Activated B cell treated with CpG ODN at 0.5 μM for 24 hours (primary cell): Measurements from ENCODE around the gene LGALS1. TPM values are rescaled to one million over a fixed set of nuclear protein-coding genes. Genes with fewer than 3 reads are reported as not detected.

Experiments used
- ATAC-seq: fragments of 200-7000 bp; cut with Tn5 transposase; one replicate; pipeline ENCODE4 v1.10.0; 2021; ENCODE audit warnings: low read depth, mild to moderate bottlenecking, moderate library complexity
- CTCF ChIA-PET: fragments of 350-600 bp; sonication (Branson Sonifier 250); formaldehyde crosslinking; loops from one replicate; lab custom pipeline; 2021; ENCODE audit warnings: antibody characterized with exemption; lab: Charles Lee
- POLR2A ChIA-PET: fragments of 350-600 bp; sonication (Branson Sonifier 250); formaldehyde crosslinking; loops from one replicate; lab custom pipeline; 2021; ENCODE audit warnings: antibody characterized with exemption; lab: Charles Lee
- DNase-seq: peaks from one replicate; pipeline ENCODE4 v3.0.0; 2022
- H3K27ac Mint-ChIP-seq: one replicate; pipeline ENCODE4 v1.8.0; 2020; ENCODE audit warnings: mixed read lengths
- H3K27me3 Mint-ChIP-seq: one replicate; pipeline ENCODE4 v1.8.0; 2021; ENCODE audit warnings: mixed read lengths
- H3K36me3 Mint-ChIP-seq: one replicate; pipeline ENCODE4 v1.8.0; 2021; ENCODE audit warnings: low read depth, mixed read lengths
- H3K4me1 Mint-ChIP-seq: one replicate; pipeline ENCODE4 v1.8.0; 2021; ENCODE audit warnings: mixed read lengths
- H3K4me3 Mint-ChIP-seq: one replicate; pipeline ENCODE4 v1.8.0; 2020; ENCODE audit warnings: mild to moderate bottlenecking, mixed read lengths
- H3K9me3 Mint-ChIP-seq: one replicate; pipeline ENCODE4 v1.8.0; 2020; ENCODE audit warnings: mixed read lengths
- intact Hi-C: fragments of 100-400 bp; cut with micrococcal nuclease; formaldehyde crosslinking; loops from one replicate; pipeline ENCODE4 v1.15.1; 2024
- total RNA-seq: library from RNA; stranded (reverse); gene quantifications from 2 replicates; pipeline ENCODE4 v1.2.3, GENCODE V29; 2022
- TF ChIP-seq, protein P1 (sequence below): fragments of 200-600 bp; IDR thresholded peaks from one replicate; pipeline ENCODE4 v1.8.0; 2022; ENCODE audit warnings: antibody characterized with exemption, mild to moderate bottlenecking

The LGALS1 gene
- total RNA-seq, 1 donor from 2014 or later = 230 TPM

DNA sequence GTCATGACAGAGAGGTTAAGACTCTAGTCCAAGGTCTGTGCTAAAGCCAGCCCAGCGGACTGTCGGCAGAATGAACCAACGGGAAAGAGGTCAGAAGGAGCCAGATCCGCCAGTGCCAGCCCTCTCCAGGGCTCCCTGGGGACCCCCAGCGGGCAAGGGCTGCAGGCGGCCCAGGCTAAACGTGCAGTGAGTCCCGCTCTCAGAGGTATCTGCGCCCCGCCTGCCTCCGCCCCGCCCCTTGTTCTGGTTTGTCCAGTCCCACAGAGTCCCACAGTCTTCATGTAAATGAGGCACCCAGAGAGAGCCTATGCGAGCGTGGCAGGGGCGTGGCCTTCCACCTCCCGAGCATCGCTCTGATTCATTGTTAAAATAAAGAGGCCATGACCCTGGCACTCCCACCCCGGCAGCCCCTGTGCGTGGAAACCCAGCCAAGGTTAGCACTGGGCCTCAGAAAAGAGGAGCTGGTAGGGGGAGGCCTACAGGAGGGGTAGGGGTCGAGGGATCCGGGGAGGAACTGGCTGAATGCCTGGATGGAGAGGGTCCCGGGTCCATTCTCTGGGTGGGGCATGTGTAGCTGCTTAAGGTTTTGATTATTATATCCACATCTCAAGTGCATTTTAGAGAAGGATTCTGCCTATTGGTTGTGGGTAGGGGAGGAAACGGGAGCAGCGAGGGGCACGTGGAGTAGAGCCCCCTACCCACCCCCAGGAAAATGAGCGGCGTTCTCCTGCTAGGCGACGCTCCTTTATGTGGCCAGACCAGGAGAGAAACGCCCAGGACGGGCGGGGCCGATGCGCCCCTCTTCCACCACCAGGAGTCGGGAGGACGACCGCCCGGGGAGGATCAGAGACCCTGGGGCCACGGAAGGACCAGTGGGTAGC, 21.5 kb downstream of the LGALS1 start, which contains the start of gene TRIOBP:
TRIOBP (plus strand) TSS at position 392 of the 881 bp plus-strand sequence. CDS start 4,318 bp downstream, outside the sequence.
- no peaks in the 10 kb centered on the region for H3K9me3 Mint-ChIP-seq
- no peak within 1 kb of the TSS for H3K27ac Mint-ChIP-seq
- peaks cover 15% of the 10 kb centered on the region for H3K4me1 Mint-ChIP-seq
- peak; percentile 99 for ATAC-seq
- peak; percentile 76 for DNase-seq
- TF ChIP-seq, protein P1, sequence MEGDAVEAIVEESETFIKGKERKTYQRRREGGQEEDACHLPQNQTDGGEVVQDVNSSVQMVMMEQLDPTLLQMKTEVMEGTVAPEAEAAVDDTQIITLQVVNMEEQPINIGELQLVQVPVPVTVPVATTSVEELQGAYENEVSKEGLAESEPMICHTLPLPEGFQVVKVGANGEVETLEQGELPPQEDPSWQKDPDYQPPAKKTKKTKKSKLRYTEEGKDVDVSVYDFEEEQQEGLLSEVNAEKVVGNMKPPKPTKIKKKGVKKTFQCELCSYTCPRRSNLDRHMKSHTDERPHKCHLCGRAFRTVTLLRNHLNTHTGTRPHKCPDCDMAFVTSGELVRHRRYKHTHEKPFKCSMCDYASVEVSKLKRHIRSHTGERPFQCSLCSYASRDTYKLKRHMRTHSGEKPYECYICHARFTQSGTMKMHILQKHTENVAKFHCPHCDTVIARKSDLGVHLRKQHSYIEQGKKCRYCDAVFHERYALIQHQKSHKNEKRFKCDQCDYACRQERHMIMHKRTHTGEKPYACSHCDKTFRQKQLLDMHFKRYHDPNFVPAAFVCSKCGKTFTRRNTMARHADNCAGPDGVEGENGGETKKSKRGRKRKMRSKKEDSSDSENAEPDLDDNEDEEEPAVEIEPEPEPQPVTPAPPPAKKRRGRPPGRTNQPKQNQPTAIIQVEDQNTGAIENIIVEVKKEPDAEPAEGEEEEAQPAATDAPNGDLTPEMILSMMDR = no peak
- H3K4me3 Mint-ChIP-seq = peak within 1 kb of the TSS; percentile 60
- H3K36me3 Mint-ChIP-seq = peaks cover 25% of the 10 kb centered on the region
- intact Hi-C loops = loop anchor here (1.0 kb wide), 1 partner anchor 11 kb away; the partner anchor contains the start of gene NOL12
- ChIA-PET POLR2A (no interaction called here), CTCF (interaction anchor here (0.7 to 1.8 kb wide), 2 partner anchors 15 to 54 kb away, joined by 3 to 7 read pairs; no protein-coding TSS in a partner anchor)
- no peaks in the 10 kb centered on the region for H3K27me3 Mint-ChIP-seq

DNA sequence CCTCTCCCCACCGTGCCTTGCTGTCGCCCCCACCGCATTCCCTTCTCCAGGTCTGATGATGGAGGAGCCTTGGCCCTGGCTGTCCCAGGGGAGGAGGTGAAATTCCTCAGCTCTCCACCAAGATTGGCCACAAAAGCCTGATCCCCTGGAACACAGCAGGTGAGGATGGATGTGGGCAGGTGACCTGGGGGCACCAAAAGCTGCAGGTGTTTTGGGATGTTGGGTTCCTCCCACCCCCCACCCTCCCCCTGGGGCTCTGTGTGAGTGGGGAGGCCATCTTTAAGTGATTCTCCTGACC, 22.1 kb downstream of the LGALS1 start:
- CTCF ChIA-PET = interaction anchor here (0.7 kb wide), 1 partner anchor 16 kb away, joined by 3 read pairs; no protein-coding TSS in a partner anchor
- POLR2A ChIA-PET = interaction anchor here (0.6 kb wide), 1 partner anchor 71 kb away, joined by 3 read pairs; no protein-coding TSS in a partner anchor
- intact Hi-C loops = no loop called here

DNA sequence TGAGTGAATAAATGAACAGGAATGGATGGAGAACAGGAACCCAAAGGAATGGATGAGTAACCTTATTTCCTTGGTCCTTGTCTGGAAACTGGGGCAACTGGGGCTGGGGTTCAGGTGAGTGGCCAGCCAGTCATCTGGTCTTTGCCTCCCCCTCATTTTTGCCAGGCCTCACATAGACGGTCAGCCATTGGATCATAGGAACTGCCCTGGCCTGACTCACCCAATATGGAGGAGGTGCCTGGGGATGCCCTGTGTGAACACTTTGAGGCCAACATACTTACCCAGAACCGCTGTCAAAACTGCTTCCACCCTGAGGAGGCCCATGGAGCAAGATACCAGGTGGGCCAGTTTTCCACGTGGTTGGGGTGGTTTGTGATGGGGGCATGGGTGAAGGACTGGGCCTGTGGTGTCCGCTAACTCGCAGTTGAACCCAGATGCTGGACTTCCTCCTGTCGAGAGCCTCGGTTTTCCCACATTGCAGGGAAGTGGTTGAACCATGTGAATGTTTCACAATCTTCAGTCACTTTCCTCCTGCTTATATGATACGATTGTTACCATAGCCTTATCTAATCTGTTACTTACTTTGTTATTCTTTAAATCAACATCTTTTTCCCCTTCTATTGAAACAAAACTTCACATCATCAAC, 25.8 kb downstream of the LGALS1 start:
- peaks cover 2% of the 10 kb centered on the region for H3K36me3 Mint-ChIP-seq
- no peak overlapping the region for H3K27ac Mint-ChIP-seq
- no peaks in the 10 kb centered on the region for H3K9me3 Mint-ChIP-seq
- no peak for DNase-seq
- TF ChIP-seq, protein P1 = no peak
- no peak for ATAC-seq
- POLR2A ChIA-PET = no interaction called here
- peaks cover 9% of the 10 kb centered on the region for H3K4me1 Mint-ChIP-seq
- CTCF ChIA-PET = no interaction called here
- H3K27me3 Mint-ChIP-seq = no peaks in the 10 kb centered on the region
- H3K4me3 Mint-ChIP-seq = no peak overlapping the region
- intact Hi-C loops = no loop called here

More for the DNA sequence above, 22.1 kb downstream of the LGALS1 start:
- Mint-ChIP-seq H3K4me1 (peaks cover 15% of the 10 kb centered on the region), H3K27ac (no peak overlapping the region), H3K27me3 (no peaks in the 10 kb centered on the region), H3K9me3 (no peaks in the 10 kb centered on the region), H3K4me3 (no peak overlapping the region), H3K36me3 (peaks cover 20% of the 10 kb centered on the region)
- ATAC-seq (no peak), DNase-seq (no peak)
- TF ChIP-seq, protein P1 = no peak

DNA sequence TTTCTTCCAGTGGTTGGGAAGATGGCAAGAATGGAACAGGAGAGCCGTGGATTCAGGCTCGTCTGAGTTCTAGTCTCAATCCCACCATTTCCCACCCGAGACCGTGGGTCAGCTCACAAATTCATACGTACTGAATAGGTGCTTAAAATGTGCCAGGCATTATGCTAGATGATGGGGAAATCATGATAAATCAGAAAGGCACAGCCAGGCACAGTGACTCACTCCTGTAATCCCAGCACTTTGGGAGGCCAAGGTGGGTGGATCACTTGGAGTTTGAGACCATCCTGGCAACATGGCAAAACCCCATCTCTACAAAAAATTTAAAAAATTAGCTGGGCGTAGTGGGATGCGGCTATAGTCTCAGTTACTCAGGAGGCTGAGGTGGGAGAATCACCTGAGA, 28.5 kb downstream of the LGALS1 start:
- POLR2A ChIA-PET = no interaction called here
- CTCF ChIA-PET = no interaction called here

More for the DNA sequence above, 28.5 kb downstream of the LGALS1 start:
- intact Hi-C loops = no loop called here
- Mint-ChIP-seq H3K27me3 (no peaks in the 10 kb centered on the region), H3K4me1 (no peaks in the 10 kb centered on the region), H3K9me3 (no peaks in the 10 kb centered on the region), H3K36me3 (peaks cover 2% of the 10 kb centered on the region), H3K27ac (no peak overlapping the region), H3K4me3 (no peak overlapping the region)
- ATAC-seq (no peak), DNase-seq (no peak)
- TF ChIP-seq, protein P1 = no peak
